ENCODE data around the gene RNFT2.

The RNFT2 gene

GRCh38 chr12:116880817-116881324, 142.8 kb downstream of the RNFT2 start:
- DNase-seq, result peak; percentile 26

- no peak for DNase-seq
Observed at GRCh38 chr12:116881325-116881876, 143.3 kb downstream of the RNFT2 start, which contains the start of gene HRK. TSS of gene HRK (minus strand) at chr12:116881441. CDS start at chr12:116881307, 134 bp downstream.

GRCh38 chr12:116881877-116882507, 143.9 kb downstream of the RNFT2 start:
- DNase-seq, result no peak

DNA sequence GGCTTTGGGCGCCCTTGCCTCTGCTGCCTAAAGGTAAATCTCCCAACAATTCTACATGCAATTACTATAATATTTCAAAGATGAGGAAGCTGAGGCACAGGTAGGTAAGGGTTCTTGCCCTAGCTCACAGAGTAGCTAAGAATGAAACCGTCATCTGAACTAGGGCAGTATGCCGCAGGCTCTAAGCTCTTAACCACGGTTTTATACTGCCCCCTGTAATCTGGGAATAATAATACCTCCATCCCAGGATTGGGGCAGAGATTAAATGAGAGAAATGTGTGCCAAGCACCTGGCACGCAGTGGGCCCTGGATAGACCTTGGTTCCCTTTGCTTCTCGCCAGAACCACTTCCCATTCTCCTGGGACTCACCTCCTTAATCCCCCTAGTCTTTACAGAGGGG, 144.6 kb downstream of the RNFT2 start:
- DNase-seq, result no peak

DNA sequence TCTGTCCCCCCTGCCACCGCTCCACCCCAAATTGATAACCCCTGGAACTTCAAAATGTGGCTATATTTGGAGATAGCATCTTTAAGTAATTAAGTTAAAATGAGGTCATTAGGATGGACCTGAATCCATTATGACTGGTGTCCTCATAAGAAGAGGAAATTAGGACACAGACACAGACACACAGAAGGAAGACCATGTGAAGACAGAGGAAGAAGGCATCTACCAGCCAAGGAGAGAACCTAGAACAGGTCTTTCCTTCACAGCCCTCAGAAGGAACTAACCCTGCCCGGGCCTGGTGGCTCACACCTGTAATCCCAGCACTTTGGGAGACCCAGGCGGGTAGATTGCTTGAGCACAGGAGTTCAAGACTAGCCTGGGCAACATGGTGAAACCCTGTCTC, 146.8 kb downstream of the RNFT2 start:
- DNase-seq, result no peak

DNA sequence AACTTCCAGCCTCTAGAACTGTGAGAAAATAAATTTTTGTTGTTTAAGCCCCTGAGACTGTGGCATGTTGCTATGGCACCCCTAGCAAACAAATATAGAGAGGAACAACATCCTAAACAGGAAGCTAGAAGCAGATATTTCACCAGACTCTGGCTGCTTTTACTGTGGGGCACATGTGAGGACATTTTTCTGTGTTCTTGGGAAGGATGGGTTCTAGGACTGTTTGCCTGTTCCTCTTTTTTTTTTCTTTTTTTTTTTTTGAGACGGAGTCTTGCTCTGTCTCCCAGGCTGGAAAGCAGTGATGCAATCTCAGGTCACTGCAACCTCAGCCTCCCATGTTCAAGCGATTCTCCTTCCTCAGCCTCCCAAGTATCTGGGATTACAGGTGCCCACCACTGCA, 147.4 kb downstream of the RNFT2 start:
- peak; percentile 21 for DNase-seq

DNA sequence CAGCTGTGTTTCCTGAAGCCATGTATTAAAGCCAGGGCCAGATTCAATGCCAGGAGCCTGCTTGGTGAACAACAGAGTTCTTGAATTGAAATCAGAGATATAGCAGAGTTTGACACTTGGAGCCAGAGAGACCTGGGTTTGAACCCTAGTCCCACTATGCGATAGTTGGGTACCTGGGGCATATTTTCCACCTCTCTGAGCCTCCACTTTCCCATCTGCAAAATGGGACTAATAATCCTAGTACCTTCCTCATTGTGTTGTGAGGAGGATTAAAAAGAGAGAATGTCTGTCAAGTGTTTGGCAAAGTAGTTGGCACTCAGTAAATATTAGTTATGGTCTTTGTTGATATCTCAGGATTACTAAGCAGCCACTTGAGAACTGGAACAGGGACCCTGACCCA, 149.1 kb downstream of the RNFT2 start:
- no peak for DNase-seq

DNA sequence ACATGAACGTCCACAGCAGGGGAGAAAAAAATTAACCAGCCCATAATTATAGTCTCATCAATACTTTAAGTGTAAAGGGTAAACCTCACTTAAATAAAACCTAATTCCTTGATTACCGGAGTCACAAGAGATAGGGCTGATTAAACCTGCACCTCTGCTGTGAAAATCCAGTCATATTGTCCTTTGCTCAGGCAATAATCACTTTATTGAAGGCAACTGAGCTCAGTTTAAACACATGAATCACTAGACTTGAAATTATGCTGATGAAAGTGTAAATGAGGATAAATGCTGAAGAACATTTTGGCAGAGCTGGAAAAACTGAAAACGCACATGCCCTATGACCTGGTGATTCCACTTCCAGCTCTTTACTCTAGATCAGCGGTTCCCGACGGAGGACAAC, 149.8 kb downstream of the RNFT2 start:
- DNase-seq, result no peak

GRCh38 chr12:116890330-116890729, 152.2 kb downstream of the RNFT2 start:
- DNase-seq, result no peak

- no peak for DNase-seq
Observed at GRCh38 chr12:116891019-116891418, 152.9 kb downstream of the RNFT2 start.

GRCh38 chr12:116892349-116893140, 154.4 kb downstream of the RNFT2 start:
- no peak for DNase-seq

GRCh38 chr12:116894913-116895312, 156.8 kb downstream of the RNFT2 start:
- no peak for DNase-seq

DNA sequence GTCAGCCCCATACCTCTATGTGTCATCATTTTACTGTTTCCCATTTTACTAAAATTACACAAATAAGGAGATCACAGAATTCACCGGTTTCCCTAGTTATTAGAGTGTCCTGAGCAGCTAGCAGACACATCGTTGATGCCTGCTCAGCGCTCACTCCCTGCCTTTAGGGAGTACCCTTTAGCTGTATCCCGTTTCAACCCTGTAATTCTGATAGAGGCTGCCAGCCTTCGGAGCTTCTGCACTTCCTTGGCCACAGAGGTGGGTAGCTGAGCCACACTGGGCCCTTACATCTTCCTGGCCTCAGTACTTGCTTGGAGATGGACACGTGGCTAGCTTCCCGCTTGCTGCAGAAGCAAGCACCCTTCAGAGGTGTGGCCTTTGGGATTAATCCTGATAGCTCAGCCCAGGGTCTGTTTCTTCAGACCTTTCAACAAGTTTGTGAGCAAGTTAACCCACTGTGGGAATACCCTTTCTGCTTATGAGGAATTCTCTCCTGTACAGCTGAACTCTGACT, 158.4 kb downstream of the RNFT2 start:
- DNase-seq, result no peak

DNA sequence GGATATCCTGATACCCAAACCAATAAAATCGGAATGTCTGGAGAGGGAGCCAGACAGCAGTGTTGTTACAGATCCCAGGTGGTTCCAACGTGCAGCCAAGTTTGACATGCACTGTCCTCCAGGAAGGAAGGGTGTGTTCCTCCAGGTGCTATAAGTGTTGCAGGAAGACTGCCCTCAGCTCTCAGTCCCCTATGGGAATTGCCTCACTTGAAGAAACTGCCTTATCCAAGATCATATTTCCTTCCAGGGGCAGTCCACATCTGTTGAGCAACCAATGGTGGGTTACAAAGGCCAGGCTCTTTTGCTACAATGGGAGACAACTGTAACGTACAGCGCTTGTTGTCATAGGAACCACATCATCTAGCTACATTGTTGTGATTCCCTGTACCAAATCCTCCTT, 159.4 kb downstream of the RNFT2 start:
- no peak for DNase-seq

GRCh38 chr12:116898669-116899068, 160.6 kb downstream of the RNFT2 start:
- DNase-seq, result no peak

GRCh38 chr12:116901612-116902011, 163.5 kb downstream of the RNFT2 start:
- no peak for DNase-seq

Measured in CD4-positive, alpha-beta T cell treated with Interferon gamma for 1 hour (primary cell).